ENCODE results near the gene SERF1B.
"Not testable (repeated sequence)": the region's sequence is repeated elsewhere in the genome, so short reads cannot be mapped to it uniquely, and the experiment has no call there.

DNA sequence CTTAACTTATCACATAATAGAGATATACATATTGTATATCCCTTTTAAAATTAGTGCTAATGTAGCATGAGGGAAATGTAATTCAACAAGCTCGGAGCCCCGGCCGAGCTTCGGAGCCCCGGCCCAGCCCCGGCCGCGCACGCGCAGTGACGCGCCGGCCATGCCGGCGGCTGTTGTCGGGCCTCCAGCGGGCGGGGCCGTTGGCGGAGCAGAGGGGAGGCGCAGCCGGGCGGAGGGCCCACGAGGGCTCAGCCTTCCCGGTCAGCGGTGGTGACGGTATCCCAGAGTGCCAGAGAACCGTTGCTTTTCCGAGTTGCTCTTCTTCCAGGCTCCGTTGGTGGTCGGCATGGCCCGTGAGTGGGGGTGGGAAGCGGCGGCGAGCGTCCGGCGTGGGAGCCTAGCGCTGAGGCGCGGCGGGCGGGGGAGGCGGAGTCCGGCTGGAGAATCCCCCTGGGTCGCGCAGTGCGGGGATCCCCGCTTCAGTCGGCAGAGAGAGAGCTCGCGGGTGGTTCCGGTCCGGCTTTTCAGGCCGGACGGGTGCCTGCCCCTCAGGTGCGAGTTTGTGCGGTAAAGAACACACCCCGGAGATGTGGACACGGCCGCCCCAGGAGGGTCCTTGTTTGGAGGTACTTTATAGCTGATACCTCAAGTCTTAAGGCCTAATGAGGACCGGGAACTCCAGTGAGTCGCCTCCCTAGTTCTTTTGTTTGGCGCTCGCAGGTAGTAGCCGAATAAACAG, at the start of gene SERF1B:
- TF ChIP-seq, protein P1, sequence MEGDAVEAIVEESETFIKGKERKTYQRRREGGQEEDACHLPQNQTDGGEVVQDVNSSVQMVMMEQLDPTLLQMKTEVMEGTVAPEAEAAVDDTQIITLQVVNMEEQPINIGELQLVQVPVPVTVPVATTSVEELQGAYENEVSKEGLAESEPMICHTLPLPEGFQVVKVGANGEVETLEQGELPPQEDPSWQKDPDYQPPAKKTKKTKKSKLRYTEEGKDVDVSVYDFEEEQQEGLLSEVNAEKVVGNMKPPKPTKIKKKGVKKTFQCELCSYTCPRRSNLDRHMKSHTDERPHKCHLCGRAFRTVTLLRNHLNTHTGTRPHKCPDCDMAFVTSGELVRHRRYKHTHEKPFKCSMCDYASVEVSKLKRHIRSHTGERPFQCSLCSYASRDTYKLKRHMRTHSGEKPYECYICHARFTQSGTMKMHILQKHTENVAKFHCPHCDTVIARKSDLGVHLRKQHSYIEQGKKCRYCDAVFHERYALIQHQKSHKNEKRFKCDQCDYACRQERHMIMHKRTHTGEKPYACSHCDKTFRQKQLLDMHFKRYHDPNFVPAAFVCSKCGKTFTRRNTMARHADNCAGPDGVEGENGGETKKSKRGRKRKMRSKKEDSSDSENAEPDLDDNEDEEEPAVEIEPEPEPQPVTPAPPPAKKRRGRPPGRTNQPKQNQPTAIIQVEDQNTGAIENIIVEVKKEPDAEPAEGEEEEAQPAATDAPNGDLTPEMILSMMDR (conservative IDR thresholded peaks at IDR 0.05 in 1 of 2, IDR thresholded peaks at IDR 0.05 in 1 of 2; ENCODE audit: extremely low read depth in 1 of 2, insufficient read depth in 1 of 2, low read depth in 1 of 2, low read length in 2 of 2): not testable (repeated sequence)
- not testable (repeated sequence) for TF ChIP-seq EZH2 (IDR thresholded peaks at IDR 0.05; ENCODE audit: borderline replicate concordance, low read length)
